Uterus (tissue), 4 donors: Measurements from ENCODE around the gene IL15. TPM values are rescaled to one million over a fixed set of nuclear protein-coding genes. Genes with fewer than 3 reads are reported as not detected.
"Not testable (repeated sequence)": the region's sequence is repeated elsewhere in the genome, so short reads cannot be mapped to it uniquely, and the experiment has no call there.

Experiments used
- DNase-seq, 2 donors: peaks; one replicate each; pipeline ENCODE4 v3.0.0-alpha.2; 2019 to 2020
- H3K27ac ChIP-seq, 2 donors: fragments of 200-600 bp; sonication (generic); 1 replicate in 1 of 2; 2 replicates in 1 of 2; pipeline ENCODE4 v1.5.1; 2016 to 2018
- H3K27me3 ChIP-seq, 2 donors: fragments of 200-600 bp; sonication (generic); one replicate each; pipeline ENCODE4 v1.5.1; 2018 to 2019; ENCODE audit warnings: control low read depth in 1 of 2
- H3K36me3 ChIP-seq, 2 donors: fragments of 200-600 bp; sonication (generic); one replicate each; pipeline ENCODE4 v1.5.1; 2019; ENCODE audit warnings: control low read depth in 1 of 2
- H3K4me1 ChIP-seq, 2 donors: fragments of 200-600 bp; sonication (generic); one replicate each; pipeline ENCODE4 v1.5.1; 2018 to 2019; ENCODE audit warnings: control low read depth in 1 of 2
- H3K4me3 ChIP-seq, 2 donors: fragments of 200-600 bp; sonication (generic); 1 replicate in 1 of 2; 2 replicates in 1 of 2; pipeline ENCODE4 v1.5.1; 2018 to 2019; ENCODE audit warnings: mild to moderate bottlenecking in 1 of 2
- H3K9me3 ChIP-seq, 2 donors: fragments of 200-600 bp; sonication (generic); one replicate each; pipeline ENCODE4 v1.5.1; 2019; ENCODE audit warnings: control low read depth in 1 of 2
- CTCF ChIP-seq, 4 experiments: fragments of 200-600 bp in 2 of 4; fragments of 450-650 bp in 2 of 4; sonication (generic) in 2 of 4; IDR thresholded peaks; one replicate each; pipeline ENCODE4 v1.5.1; 2016 to 2019; ENCODE audit warnings: antibody characterized with exemption in 4 of 4, mild to moderate bottlenecking in 2 of 4, moderate library complexity in 1 of 4
- POLR2A ChIP-seq, 2 donors: fragments of 450-650 bp; IDR thresholded peaks; one replicate each; pipeline ENCODE4 v1.6.1; 2016; ENCODE audit warnings: antibody characterized with exemption in 2 of 2, mild to moderate bottlenecking in 1 of 2, moderate library complexity in 1 of 2
- intact Hi-C: fragments of 100-400 bp; cut with DNase I; formaldehyde crosslinking; loops from one replicate; pipeline ENCODE4 v1.15.1; 2023; ENCODE audit warnings: low total_unique reads
- total RNA-seq, 4 donors: library from RNA; depleted of rRNA in 3 of 4; stranded (reverse); fragments of >200 nt in 3 of 4; gene quantifications; one replicate each; pipeline versions ENCODE4 v1.1.0 to v1.2.4, GENCODE V29; 2014 to 2023
- donor health status: DM: yes; HTN: yes; CAD: no.

Gene IL15
- total RNA-seq, 4 donors from 2014 or later, result 2.3 to 9.8 (median 5.1) TPM

DNA sequence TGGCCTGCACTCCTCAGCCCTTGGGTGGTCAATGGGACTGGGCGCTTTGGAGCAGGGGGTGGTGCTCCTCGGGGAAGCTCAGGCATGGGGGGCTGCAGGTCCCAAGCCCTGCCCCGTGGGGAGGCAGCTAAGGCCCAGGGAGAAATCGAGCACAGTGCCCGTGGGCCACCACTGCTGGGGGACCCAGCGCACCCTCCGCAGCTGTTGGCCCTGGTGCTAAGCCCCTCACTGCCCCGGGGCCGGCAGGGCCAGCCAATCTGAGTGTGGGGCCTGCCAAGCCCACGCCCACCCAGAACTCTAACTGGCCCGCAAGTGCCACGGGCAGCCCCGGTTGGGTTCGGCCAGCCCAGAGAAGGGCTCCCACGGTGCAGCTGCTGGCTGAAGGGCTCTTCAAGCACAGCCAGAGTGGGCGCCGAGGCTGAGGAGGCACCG lies 30.9 kb upstream of the IL15 start:
- Histone ChIP-seq H3K4me1 (no peaks in the 10 kb centered on the region), H3K9me3 (no peaks in the 10 kb centered on the region), H3K4me3 (no peak overlapping the region), H3K27ac (no peak overlapping the region), H3K36me3 (no peaks in the 10 kb centered on the region), H3K27me3 (no peaks in the 10 kb centered on the region)
- no peak for DNase-seq
- TF ChIP-seq POLR2A (IDR thresholded peaks at IDR 0.05) (no peak), CTCF (IDR thresholded peaks at IDR 0.05) (no peak)
- intact Hi-C loops, result no loop called here

DNA sequence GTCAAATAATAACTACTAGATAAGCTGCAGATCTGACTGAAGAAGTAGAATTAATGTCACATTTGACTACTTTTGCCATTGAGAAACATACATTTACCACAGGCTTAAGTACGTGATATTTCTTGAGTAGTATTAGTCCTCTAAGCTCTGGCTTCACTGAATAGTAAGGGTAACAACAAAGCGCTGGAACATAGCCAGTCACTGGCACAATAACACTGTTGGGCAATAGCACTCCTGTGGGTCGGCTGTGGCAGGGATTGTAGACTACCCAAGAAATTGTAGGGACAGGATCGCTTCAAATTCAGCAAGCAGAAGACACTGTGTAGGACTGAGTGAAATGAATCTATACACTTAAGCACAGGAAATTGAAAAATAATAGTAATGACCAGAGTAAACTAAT lies 27.1 kb upstream of the IL15 start:
- intact Hi-C loops, result no loop called here
- H3K9me3 ChIP-seq, result no peaks in the 10 kb centered on the region
- no peak overlapping the region for H3K4me3 ChIP-seq
- TF ChIP-seq CTCF (IDR thresholded peaks at IDR 0.05) (no peak), POLR2A (IDR thresholded peaks at IDR 0.05) (no peak)
- no peaks in the 10 kb centered on the region for H3K27me3 ChIP-seq
- no peak for DNase-seq
- H3K4me1 ChIP-seq, result no peaks in the 10 kb centered on the region
- H3K27ac ChIP-seq, result no peak overlapping the region
- H3K36me3 ChIP-seq, result no peaks in the 10 kb centered on the region

- intact Hi-C loops, result no loop called here
- H3K36me3 ChIP-seq, result no peaks in the 10 kb centered on the region
- no peaks in the 10 kb centered on the region for H3K9me3 ChIP-seq
- no peak for DNase-seq
- H3K4me3 ChIP-seq, result no peak overlapping the region
- TF ChIP-seq POLR2A (IDR thresholded peaks at IDR 0.05), result no peak
- TF ChIP-seq CTCF (IDR thresholded peaks at IDR 0.05), result no peak
- no peaks in the 10 kb centered on the region for H3K4me1 ChIP-seq
- no peaks in the 10 kb centered on the region for H3K27me3 ChIP-seq
- H3K27ac ChIP-seq, result no peak overlapping the region
Measured at GRCh38 chr4:141610365-141610764, 26.0 kb upstream of the IL15 start.

DNA sequence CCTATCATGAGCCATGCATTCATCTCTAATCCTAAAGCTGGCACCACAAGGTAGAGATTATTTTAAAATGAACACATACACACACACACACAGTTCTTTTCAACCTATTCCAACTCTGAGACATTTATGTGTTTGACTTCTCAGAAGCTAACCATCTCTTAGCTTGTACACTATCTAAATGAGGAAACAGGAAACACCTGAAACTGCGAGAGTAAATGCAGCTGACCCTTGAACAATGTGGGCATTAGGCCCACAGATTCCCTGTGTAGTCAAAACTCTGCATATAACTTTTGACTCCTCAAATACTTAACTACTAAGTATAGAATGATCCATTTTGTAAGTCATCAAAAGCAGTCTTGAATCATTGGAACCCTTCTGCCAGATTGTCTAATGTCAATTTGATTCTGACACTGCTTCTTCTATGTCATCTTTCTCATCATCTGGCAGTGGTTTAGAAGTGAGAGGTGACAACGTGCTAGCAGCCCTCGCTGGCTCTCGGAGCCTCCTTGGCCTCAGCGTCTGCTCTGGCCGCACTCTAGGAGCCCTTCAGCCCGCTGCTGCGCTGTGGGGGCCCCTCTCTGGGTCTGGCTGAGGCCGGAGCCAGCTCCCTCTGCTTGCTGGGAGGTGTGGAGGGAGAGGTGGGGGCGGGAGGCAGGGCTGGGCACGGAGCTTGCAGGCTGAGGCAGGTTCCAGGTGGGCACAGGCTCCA lies 21.4 kb upstream of the IL15 start:
- Histone ChIP-seq H3K4me1 (no peaks in the 10 kb centered on the region), H3K27ac (no peak overlapping the region), H3K4me3 (no peak overlapping the region), H3K36me3 (no peaks in the 10 kb centered on the region), H3K9me3 (no peaks in the 10 kb centered on the region), H3K27me3 (no peaks in the 10 kb centered on the region)
- no peak for TF ChIP-seq CTCF (IDR thresholded peaks at IDR 0.05)
- TF ChIP-seq POLR2A (IDR thresholded peaks at IDR 0.05), result no peak
- DNase-seq, result no peak
- intact Hi-C loops, result no loop called here

GRCh38 chr4:141615587-141615918 lies 20.8 kb upstream of the IL15 start:
- DNase-seq, H3K36me3 ChIP-seq, H3K27ac ChIP-seq: not testable (repeated sequence)

DNA sequence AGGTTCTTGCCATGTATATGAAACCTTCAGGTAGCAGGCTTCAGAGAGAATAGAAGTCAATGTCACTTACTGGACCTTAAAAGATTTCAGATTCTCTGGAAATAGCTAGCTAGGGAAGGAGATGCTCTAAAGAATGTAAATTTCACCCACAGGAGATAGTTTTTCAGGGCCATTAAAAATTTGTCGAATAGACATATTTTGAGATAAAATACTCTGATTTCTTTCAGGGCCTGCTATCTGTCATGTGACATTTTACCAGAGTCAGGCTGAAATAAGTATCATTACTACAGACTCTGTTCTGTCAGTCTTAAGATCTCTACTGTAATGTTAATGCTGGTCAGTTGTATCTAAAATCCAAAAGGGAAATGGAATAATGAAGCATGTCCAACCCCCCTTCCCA lies 15.7 kb upstream of the IL15 start:
- no peak for TF ChIP-seq POLR2A (IDR thresholded peaks at IDR 0.05)
- no peak overlapping the region for H3K27ac ChIP-seq
- H3K9me3 ChIP-seq, result no peaks in the 10 kb centered on the region
- no peaks in the 10 kb centered on the region for H3K4me1 ChIP-seq
- no peaks in the 10 kb centered on the region for H3K27me3 ChIP-seq
- H3K4me3 ChIP-seq, result no peak overlapping the region
- H3K36me3 ChIP-seq, result no peaks in the 10 kb centered on the region
- intact Hi-C loops, result no loop called here
- no peak for DNase-seq

More at GRCh38 chr4:141615587-141615918, 20.8 kb upstream of the IL15 start:
- H3K4me3 ChIP-seq, H3K27me3 ChIP-seq, H3K9me3 ChIP-seq, intact Hi-C loops, H3K4me1 ChIP-seq: not testable (repeated sequence)
